HFF-Myc (cell line): ENCODE results near the gene TMIGD3.
A peak's percentile ranks its signal among the peaks of the same experiment; 100 is the strongest.

Experiments
- DNase-seq: peaks from one replicate; pipeline ENCODE4 v3.0.0-alpha.2; 2011; ENCODE audit warnings: low read depth; ENCODE audit errors: extremely low read depth
- H3K4me3 ChIP-seq: replicated peaks from 2 replicates; pipeline ENCODE4 v1.5.1; 2011; ENCODE audit warnings: low read depth, mild to moderate bottlenecking, control low read depth, low read length
- CTCF ChIP-seq: IDR thresholded peaks from 2 replicates; pipeline ENCODE4 v1.5.1; 2012; ENCODE audit warnings: mild to moderate bottlenecking, low read depth, low read length, control low read depth; ENCODE audit errors: missing control alignments

TMIGD3 gene

GRCh38 chr1:111540928-111541327 lies 37.5 kb upstream of the TMIGD3 start:
- no peak for TF ChIP-seq CTCF
- DNase-seq, result no peak
- H3K4me3 ChIP-seq, result no peak overlapping the region

DNA sequence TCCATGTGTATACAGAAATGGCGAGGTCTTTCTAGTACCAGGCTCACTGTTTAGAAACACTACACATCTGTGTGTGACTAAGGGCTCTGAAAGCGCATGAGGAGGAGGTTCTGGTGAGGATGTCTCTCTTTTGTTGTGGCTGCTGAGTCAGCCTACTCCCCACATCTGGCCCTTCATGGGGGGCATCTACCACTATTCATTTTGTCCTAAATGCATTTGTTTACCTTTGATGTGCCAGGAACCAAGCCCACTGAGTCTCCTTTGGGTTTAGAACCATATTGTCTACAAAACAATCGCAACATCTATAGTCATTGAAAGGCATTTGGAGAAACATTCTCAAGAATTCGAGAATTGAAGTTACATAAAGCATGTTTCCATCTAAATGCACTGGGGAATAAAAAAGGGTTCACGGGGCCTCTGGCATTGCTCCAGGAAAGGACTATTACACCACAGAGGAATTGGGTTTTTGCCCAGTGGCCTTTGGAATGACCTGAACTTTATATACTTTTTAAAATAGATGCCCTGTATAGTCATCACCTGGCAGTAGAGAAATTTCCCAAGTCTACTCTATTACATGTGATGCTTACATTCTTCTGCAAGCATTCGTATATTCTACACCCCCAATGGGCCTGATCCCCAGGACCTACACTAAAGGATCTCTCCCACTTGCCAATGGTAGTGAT lies 35.1 kb upstream of the TMIGD3 start:
- TF ChIP-seq CTCF, result no peak
- peak; percentile 41 for DNase-seq
- no peak overlapping the region for H3K4me3 ChIP-seq

GRCh38 chr1:111535256-111536191 lies 32.1 kb upstream of the TMIGD3 start:
- no peak for DNase-seq
- no peak overlapping the region for H3K4me3 ChIP-seq
- no peak for TF ChIP-seq CTCF

- TF ChIP-seq CTCF, result no peak
- no peak for DNase-seq
- no peak overlapping the region for H3K4me3 ChIP-seq
Observed at GRCh38 chr1:111520053-111520452, 16.6 kb upstream of the TMIGD3 start.

DNA sequence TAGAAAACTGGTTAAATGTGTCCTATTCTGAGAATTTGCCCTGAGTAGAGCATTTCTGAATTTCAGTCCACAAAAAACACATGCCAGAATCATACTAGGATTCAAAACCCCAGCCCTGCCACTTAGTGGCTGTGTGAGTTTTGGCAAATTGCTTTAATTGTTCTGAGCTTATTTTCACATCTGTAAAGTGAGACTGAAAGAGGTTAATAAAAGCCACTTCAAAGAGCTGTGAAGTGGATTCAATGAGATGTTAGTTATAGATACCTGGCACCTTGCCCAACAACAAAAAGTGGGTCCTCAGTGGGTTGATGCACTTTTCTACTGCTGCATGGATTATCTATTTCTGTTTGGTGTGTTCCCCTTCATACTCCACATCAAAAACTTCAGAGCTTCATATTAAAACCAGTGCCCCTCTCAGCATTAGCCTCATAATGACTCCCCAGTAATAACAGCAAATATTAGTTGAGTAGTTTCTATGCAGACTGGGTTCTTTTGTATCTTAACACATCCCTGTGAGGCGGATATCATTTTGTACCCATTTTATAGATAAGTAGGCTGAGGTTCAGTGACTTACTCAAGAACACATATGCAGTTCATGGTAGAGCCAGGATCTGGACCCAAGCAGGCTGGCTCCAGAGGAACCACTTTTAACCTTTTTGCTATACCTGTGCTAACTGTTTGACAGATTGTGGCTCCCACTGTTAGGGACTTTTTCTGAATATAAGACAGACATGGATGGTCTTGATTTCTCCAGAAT lies 14.2 kb upstream of the TMIGD3 start:
- no peak for DNase-seq
- TF ChIP-seq CTCF, result no peak

GRCh38 chr1:111516005-111516535 lies 12.6 kb upstream of the TMIGD3 start:
- DNase-seq, result peak; percentile 33
- TF ChIP-seq CTCF, result peak; percentile 30
- peak overlapping the region; percentile 18 for H3K4me3 ChIP-seq

More for the DNA sequence above, 14.2 kb upstream of the TMIGD3 start:
- H3K4me3 ChIP-seq, result no peak overlapping the region
